HCT116 (cell line): Measurements from ENCODE around the gene PHF21A. TPM values are rescaled to one million over a fixed set of nuclear protein-coding genes. Genes with fewer than 3 reads are reported as not detected.

Experiments
- ATAC-seq: fragments of 200-7000 bp; cut with Tn5 transposase; 2 replicates; pipeline ENCODE4 v1.9.1; 2020; ENCODE audit warnings: mild to moderate bottlenecking, moderate library complexity
- BruUV-seq: library from RNA; stranded (reverse); fragments of 400-500 nt; replicated peaks from 2 replicates; lab custom pipeline; 2021; lab: Mats Ljungman, UMichigan
- CTCF ChIA-PET: fragments of 300-600 bp; sonication (Branson Sonifier 250); formaldehyde crosslinking; loops from one replicate; lab custom pipeline; 2021; ENCODE audit warnings: antibody characterized with exemption; lab: Charles Lee
- POLR2A ChIA-PET: fragments of 300-600, 350-600 bp; sonication (Branson Sonifier 250); formaldehyde crosslinking; loops from one replicate; lab custom pipeline; 2021; ENCODE audit warnings: antibody characterized with exemption; lab: Charles Lee
- RAD21 ChIA-PET, 2 experiments: fragments of 300-600 bp; sonication (Branson Sonifier 250); formaldehyde crosslinking; loops; one replicate each; lab custom pipeline; 2023; ENCODE audit warnings: low total read pairs in 2 of 2; ENCODE audit not compliant: uncharacterized antibody in 2 of 2, unreplicated experiment in 2 of 2, low non-redundant PET in 1 of 2; lab: Charles Lee
- DNase-seq: peaks from one replicate; pipeline ENCODE4 v3.0.0-alpha.2; 2010; ENCODE audit warnings: low read depth, low spot score
- H2AFZ ChIP-seq: fragments of 200-600 bp; shearing (Covaris generic), sonication (generic); 2 replicates; pipeline ENCODE4 v1.6.1; 2017; ENCODE audit warnings: low read depth, mixed run types, mixed read lengths, antibody characterized with exemption, low read length; ENCODE audit not compliant: poor library complexity, severe bottlenecking
- H3K27ac ChIP-seq: 2 replicates; pipeline ENCODE4 v1.5.1; 2012; ENCODE audit warnings: low read depth, low read length
- H3K27me3 ChIP-seq: fragments of 200-600 bp; sonication (generic); 2 replicates; pipeline ENCODE4 v1.6.1; 2016; ENCODE audit warnings: mixed run types, low read length, mixed read lengths; ENCODE audit not compliant: insufficient read depth
- H3K36me3 ChIP-seq, 2 experiments: fragments of 200-500 bp in 1 of 2; fragments of 200-600 bp in 1 of 2; sonication (Bioruptor generic) in 1 of 2; sonication (generic) in 1 of 2; 2 replicates each; pipeline versions ENCODE4 v1.5.1 to v1.6.1; 2014 to 2016; ENCODE audit warnings: low read length in 2 of 2, inconsistent platforms in 1 of 2, mixed read lengths in 1 of 2, mixed run types in 1 of 2; ENCODE audit not compliant: insufficient read depth in 2 of 2, control insufficient read depth in 1 of 2
- H3K4me1 ChIP-seq, 2 experiments: fragments of 200-600 bp in 1 of 2; sonication (generic) in 1 of 2; 2 replicates each; pipeline versions ENCODE4 v1.5.1 to v1.6.1; 2012 to 2017; ENCODE audit warnings: low read length in 2 of 2, inconsistent platforms in 1 of 2, mild to moderate bottlenecking in 1 of 2, mixed read lengths in 1 of 2, mixed run types in 1 of 2, moderate library complexity in 1 of 2; ENCODE audit not compliant: insufficient read depth in 2 of 2, control insufficient read depth in 1 of 2
- H3K4me2 ChIP-seq: fragments of 200-600 bp; sonication (generic); 2 replicates; pipeline ENCODE4 v1.6.1; 2017; ENCODE audit warnings: mixed run types, low read length, mixed read lengths
- H3K4me3 ChIP-seq, 2 experiments: fragments of 200-600 bp in 1 of 2; sonication (generic) in 1 of 2; replicated peaks in 1 of 2; 2 replicates each; pipeline ENCODE4 v1.5.1; 2011 to 2016; ENCODE audit warnings: low read length in 2 of 2, control low read depth in 1 of 2, low read depth in 1 of 2, mild to moderate bottlenecking in 1 of 2, mixed read lengths in 1 of 2, mixed run types in 1 of 2
- H3K79me2 ChIP-seq: fragments of 200-600 bp; sonication (generic); 2 replicates; pipeline ENCODE4 v1.6.1; 2017; ENCODE audit warnings: mild to moderate bottlenecking, mixed run types, low read length, moderate library complexity, mixed read lengths; ENCODE audit not compliant: insufficient read depth
- H3K9ac ChIP-seq: fragments of 200-600 bp; sonication (generic); 2 replicates; pipeline ENCODE4 v1.6.1; 2016; ENCODE audit warnings: low read length, mixed read lengths
- H3K9me2 ChIP-seq: fragments of 200-600 bp; sonication (generic), shearing (Covaris generic); 2 replicates; pipeline ENCODE4 v1.6.1; 2017; ENCODE audit warnings: mixed run types, mild to moderate bottlenecking, moderate library complexity; ENCODE audit not compliant: insufficient read depth
- H3K9me3 ChIP-seq, 2 experiments: fragments of 200-500 bp in 1 of 2; fragments of 200-600 bp in 1 of 2; sonication (Bioruptor generic) in 1 of 2; sonication (generic) in 1 of 2; 2 replicates each; pipeline ENCODE4 v1.6.1; 2014 to 2017; ENCODE audit warnings: low read length in 2 of 2, mixed read lengths in 2 of 2, inconsistent platforms in 1 of 2, low read depth in 1 of 2, mild to moderate bottlenecking in 1 of 2, mixed run types in 1 of 2, moderate library complexity in 1 of 2; ENCODE audit not compliant: control insufficient read depth in 1 of 2, insufficient read depth in 1 of 2
- H4K20me1 ChIP-seq: fragments of 200-600 bp; sonication (generic), shearing (Covaris generic); 2 replicates; pipeline ENCODE4 v1.6.1; 2017; ENCODE audit warnings: mixed run types, mild to moderate bottlenecking, moderate library complexity; ENCODE audit not compliant: insufficient read depth
- ELF1 ChIP-seq: IDR thresholded peaks from 2 replicates; pipeline ENCODE4 v1.6.1; 2012; ENCODE audit warnings: low read depth, borderline replicate concordance
- EZH2 ChIP-seq: fragments of 200-600 bp; sonication (generic); IDR thresholded peaks from 2 replicates; pipeline ENCODE4 v1.6.1; 2017; ENCODE audit warnings: antibody characterized with exemption, mixed run types
- FOSL1 ChIP-seq: IDR thresholded peaks from 2 replicates; pipeline ENCODE4 v1.6.1; 2012; ENCODE audit warnings: low read depth
- JUND ChIP-seq: IDR thresholded peaks from 2 replicates; pipeline ENCODE4 v1.6.1; 2012
- POLR2A ChIP-seq: IDR thresholded peaks from 2 replicates; pipeline ENCODE4 v1.7.0; 2011; ENCODE audit warnings: borderline replicate concordance; ENCODE audit not compliant: insufficient read depth, insufficient read length; ENCODE audit errors: extremely low read depth
- RAD21 ChIP-seq: IDR thresholded peaks from 2 replicates; pipeline ENCODE4 v1.6.1; 2012; ENCODE audit warnings: low read depth, mild to moderate bottlenecking
- SP1 ChIP-seq: IDR thresholded peaks from 2 replicates; pipeline ENCODE4 v1.6.1; 2012; ENCODE audit warnings: low read depth
- ZFX ChIP-seq: fragments of 450-650 bp; IDR thresholded peaks from 2 replicates; pipeline ENCODE4 v1.6.1; 2017
- intact Hi-C: fragments of 100-400 bp; cut with micrococcal nuclease; formaldehyde crosslinking; loops from 2 replicates; pipeline ENCODE4 v1.10.0; 2022
- total RNA-seq: library from RNA; stranded (reverse); gene quantifications from one replicate; pipeline ENCODE4 v1.2.1, GENCODE V29; 2021; ENCODE audit not compliant: unreplicated experiment
- TF ChIP-seq, protein P1 (sequence below), 3 experiments: fragments of 200-600 bp in 1 of 3; sonication (generic) in 1 of 3; IDR thresholded peaks in 2 of 3; conservative IDR thresholded peaks in 1 of 3; 2 replicates each; pipeline ENCODE4 v1.5.1; 2012 to 2017; ENCODE audit warnings: low read depth in 2 of 3, low read length in 2 of 3, antibody characterized with exemption in 1 of 3, borderline replicate concordance in 1 of 3, control low read depth in 1 of 3, mild to moderate bottlenecking in 1 of 3, mixed read lengths in 1 of 3, mixed run types in 1 of 3, moderate library complexity in 1 of 3; ENCODE audit not compliant: insufficient read depth in 1 of 3
- TF ChIP-seq, protein P2 (sequence below): IDR thresholded peaks from 2 replicates; pipeline ENCODE4 v1.6.1; 2011; ENCODE audit warnings: mild to moderate bottlenecking, low read length, moderate library complexity; ENCODE audit not compliant: insufficient replicate concordance; ENCODE audit errors: extremely low read depth

PHF21A gene
- total RNA-seq, 1 experiment from 2014 or later = 27.0 TPM

DNA sequence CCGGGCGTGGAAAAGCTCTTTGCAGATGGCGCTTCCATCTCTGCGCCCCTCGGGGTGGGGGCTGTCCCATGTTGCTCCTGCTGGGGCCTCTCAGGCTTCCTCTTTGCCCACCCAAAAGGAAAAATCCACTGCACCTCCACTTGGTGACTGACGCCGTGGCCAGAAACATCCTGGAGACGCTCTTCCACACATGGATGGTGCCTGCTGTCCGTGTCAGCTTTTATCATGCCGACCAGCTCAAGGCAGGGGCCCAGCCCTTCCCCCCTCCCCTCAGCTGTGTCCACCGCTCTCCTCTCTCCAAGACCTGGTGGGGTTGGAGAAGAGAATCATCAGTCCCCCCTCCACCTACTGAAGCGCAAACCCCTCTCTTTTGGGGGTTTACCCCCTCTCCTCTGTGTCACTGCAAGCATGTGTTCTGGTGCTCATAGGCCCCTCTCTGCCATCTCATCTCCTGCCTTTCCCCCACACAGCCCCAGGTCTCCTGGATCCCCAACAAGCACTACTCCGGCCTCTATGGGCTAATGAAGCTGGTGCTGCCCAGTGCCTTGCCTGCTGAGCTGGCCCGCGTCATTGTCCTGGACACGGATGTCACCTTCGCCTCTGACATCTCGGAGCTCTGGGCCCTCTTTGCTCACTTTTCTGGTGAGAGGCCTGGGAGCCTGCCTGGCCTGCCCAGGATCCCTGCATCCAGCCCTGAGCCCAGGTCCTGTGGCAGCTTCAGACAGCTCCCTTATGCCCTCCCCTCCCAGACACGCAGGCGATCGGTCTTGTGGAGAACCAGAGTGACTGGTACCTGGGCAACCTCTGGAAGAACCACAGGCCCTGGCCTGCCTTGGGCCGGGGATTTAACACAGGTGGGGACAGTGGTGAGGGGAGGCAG, 197.0 kb downstream of the PHF21A start:
- peaks cover 0 to 32% of the 10 kb centered on the region in 2 experiments for H3K36me3 ChIP-seq
- no peak for DNase-seq
- H3K4me1 ChIP-seq = peaks cover 12 to 17% of the 10 kb centered on the region in 2 experiments
- ChIA-PET POLR2A (interaction anchor here (0.7 kb wide), 1 partner anchor 30 kb away, joined by 4 read pairs; no protein-coding TSS in a partner anchor), CTCF (no interaction called here), RAD21 (interaction anchor here in 1 of 2 experiments (0.7 kb wide), 1 partner anchor 169 kb away, joined by 4 read pairs; no protein-coding TSS in a partner anchor)
- H3K9ac ChIP-seq = peak overlapping the region; percentile 84; the same call in 1 of the 2 replicates
- no peak overlapping the region; the same call in 1 of the 2 replicates for H3K27ac ChIP-seq
- H3K9me3 ChIP-seq = no peaks in the 10 kb centered on the region
- H2AFZ ChIP-seq = no peak overlapping the region
- H3K4me3 ChIP-seq = peak overlapping the region in 1 of 2 experiments; percentile 91; a peak in 3 of 4 replicates
- TSS peak; percentile 46 for BruUV-seq
- ATAC-seq = no peak
- H3K9me2 ChIP-seq = no peaks in the 10 kb centered on the region
- intact Hi-C loops = no loop called here
- H4K20me1 ChIP-seq = no peaks in the 10 kb centered on the region
- no peak for TF ChIP-seq ZFX
- TF ChIP-seq, protein P1, sequence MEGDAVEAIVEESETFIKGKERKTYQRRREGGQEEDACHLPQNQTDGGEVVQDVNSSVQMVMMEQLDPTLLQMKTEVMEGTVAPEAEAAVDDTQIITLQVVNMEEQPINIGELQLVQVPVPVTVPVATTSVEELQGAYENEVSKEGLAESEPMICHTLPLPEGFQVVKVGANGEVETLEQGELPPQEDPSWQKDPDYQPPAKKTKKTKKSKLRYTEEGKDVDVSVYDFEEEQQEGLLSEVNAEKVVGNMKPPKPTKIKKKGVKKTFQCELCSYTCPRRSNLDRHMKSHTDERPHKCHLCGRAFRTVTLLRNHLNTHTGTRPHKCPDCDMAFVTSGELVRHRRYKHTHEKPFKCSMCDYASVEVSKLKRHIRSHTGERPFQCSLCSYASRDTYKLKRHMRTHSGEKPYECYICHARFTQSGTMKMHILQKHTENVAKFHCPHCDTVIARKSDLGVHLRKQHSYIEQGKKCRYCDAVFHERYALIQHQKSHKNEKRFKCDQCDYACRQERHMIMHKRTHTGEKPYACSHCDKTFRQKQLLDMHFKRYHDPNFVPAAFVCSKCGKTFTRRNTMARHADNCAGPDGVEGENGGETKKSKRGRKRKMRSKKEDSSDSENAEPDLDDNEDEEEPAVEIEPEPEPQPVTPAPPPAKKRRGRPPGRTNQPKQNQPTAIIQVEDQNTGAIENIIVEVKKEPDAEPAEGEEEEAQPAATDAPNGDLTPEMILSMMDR (IDR thresholded peaks at IDR 0.05 in 2 of 3, conservative IDR thresholded peaks at IDR 0.05 in 1 of 3; ENCODE audit: borderline replicate concordance in 1 of 3, insufficient read depth in 1 of 3, low read depth in 2 of 3, low read length in 2 of 3) = no peak
- TF ChIP-seq POLR2A = no peak
- TF ChIP-seq, protein P2, sequence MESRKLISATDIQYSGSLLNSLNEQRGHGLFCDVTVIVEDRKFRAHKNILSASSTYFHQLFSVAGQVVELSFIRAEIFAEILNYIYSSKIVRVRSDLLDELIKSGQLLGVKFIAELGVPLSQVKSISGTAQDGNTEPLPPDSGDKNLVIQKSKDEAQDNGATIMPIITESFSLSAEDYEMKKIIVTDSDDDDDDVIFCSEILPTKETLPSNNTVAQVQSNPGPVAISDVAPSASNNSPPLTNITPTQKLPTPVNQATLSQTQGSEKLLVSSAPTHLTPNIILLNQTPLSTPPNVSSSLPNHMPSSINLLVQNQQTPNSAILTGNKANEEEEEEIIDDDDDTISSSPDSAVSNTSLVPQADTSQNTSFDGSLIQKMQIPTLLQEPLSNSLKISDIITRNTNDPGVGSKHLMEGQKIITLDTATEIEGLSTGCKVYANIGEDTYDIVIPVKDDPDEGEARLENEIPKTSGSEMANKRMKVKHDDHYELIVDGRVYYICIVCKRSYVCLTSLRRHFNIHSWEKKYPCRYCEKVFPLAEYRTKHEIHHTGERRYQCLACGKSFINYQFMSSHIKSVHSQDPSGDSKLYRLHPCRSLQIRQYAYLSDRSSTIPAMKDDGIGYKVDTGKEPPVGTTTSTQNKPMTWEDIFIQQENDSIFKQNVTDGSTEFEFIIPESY = no peak
- TF ChIP-seq ELF1 = no peak
- no peak for TF ChIP-seq JUND
- no peak for TF ChIP-seq EZH2
- TF ChIP-seq SP1 = no peak
- TF ChIP-seq FOSL1 = no peak
- TF ChIP-seq RAD21 = no peak
- TF ChIP-seq, all 23 proteins: peak for 0
- H3K79me2 ChIP-seq = peaks cover 14% of the 10 kb centered on the region
- H3K4me2 ChIP-seq = peak overlapping the region; percentile 95
- H3K27me3 ChIP-seq = no peaks in the 10 kb centered on the region
